ENCODE data around the gene RNF169. TPM values are rescaled to one million over a fixed set of nuclear protein-coding genes. Genes with fewer than 3 reads are reported as not detected.

The RNF169 gene
- total RNA-seq, 1 experiment from 2014 or later, result 19.7 TPM

GRCh38 chr11:74784726-74785125 is 36.1 kb downstream of the RNF169 start:
- BruUV-seq (replicated peaks), result no TSS peak
- no peak for TF ChIP-seq EZH2 (IDR thresholded peaks at IDR 0.05; ENCODE audit: borderline replicate concordance, low read depth, low read length, poor library complexity, severe bottlenecking)
- TF ChIP-seq, protein P1, sequence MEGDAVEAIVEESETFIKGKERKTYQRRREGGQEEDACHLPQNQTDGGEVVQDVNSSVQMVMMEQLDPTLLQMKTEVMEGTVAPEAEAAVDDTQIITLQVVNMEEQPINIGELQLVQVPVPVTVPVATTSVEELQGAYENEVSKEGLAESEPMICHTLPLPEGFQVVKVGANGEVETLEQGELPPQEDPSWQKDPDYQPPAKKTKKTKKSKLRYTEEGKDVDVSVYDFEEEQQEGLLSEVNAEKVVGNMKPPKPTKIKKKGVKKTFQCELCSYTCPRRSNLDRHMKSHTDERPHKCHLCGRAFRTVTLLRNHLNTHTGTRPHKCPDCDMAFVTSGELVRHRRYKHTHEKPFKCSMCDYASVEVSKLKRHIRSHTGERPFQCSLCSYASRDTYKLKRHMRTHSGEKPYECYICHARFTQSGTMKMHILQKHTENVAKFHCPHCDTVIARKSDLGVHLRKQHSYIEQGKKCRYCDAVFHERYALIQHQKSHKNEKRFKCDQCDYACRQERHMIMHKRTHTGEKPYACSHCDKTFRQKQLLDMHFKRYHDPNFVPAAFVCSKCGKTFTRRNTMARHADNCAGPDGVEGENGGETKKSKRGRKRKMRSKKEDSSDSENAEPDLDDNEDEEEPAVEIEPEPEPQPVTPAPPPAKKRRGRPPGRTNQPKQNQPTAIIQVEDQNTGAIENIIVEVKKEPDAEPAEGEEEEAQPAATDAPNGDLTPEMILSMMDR (conservative IDR thresholded peaks at IDR 0.05; ENCODE audit: low read depth, low read length), result no peak
- DNase-seq (ENCODE audit: low spot score), result no peak
- Histone ChIP-seq H3K4me1 (ENCODE audit: insufficient read depth, low read length, poor library complexity, severe bottlenecking) (no peaks in the 10 kb centered on the region), H3K27me3 (replicated peaks; ENCODE audit: insufficient read depth, low read depth, low read length, poor library complexity) (no peaks in the 10 kb centered on the region), H3K4me3 (ENCODE audit: low read depth, low read length, poor library complexity, severe bottlenecking) (no peak overlapping the region), H3K36me3 (ENCODE audit: insufficient read depth, low read length, poor library complexity, severe bottlenecking) (no peaks in the 10 kb centered on the region), H3K27ac (ENCODE audit: low read depth, low read length, poor library complexity, severe bottlenecking) (no peak overlapping the region), H3K9me3 (ENCODE audit: low read depth, low read length, poor library complexity, severe bottlenecking) (no peaks in the 10 kb centered on the region)
- CTCF ChIA-PET, result no interaction called here
- intact Hi-C loops (cut with micrococcal nuclease; ENCODE audit: unreplicated experiment), result no loop called here
- POLR2A ChIA-PET (ENCODE audit: low non-redundant PET), result no interaction called here

DNA sequence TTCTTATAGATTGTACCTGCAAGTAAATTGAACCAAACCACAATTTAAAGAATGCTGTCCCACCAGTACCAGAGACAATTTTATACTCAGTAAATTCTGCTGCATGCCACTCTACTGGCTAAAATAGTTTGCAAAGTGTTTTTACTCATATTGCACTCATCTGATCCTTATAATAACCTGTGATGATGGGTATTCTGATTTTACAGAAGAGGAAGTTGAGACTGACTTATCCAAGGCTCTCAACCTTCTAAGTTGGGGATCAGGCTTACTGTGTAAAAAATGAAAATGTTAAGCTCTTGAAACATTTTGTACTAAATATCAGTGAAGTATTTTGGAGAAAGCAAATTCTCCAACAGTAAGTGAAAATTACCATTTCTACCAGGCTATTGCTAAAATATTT is 37.9 kb downstream of the RNF169 start:
- H3K36me3 ChIP-seq (ENCODE audit: insufficient read depth, low read length, poor library complexity, severe bottlenecking), result peaks cover 5% of the 10 kb centered on the region
- H3K4me3 ChIP-seq (ENCODE audit: low read depth, low read length, poor library complexity, severe bottlenecking), result no peak overlapping the region
- no TSS peak for BruUV-seq (replicated peaks)
- CTCF ChIA-PET, result no interaction called here
- POLR2A ChIA-PET (ENCODE audit: low non-redundant PET), result no interaction called here
- H3K27me3 ChIP-seq (replicated peaks; ENCODE audit: insufficient read depth, low read depth, low read length, poor library complexity), result no peaks in the 10 kb centered on the region
- H3K4me1 ChIP-seq (ENCODE audit: insufficient read depth, low read length, poor library complexity, severe bottlenecking), result no peaks in the 10 kb centered on the region
- H3K9me3 ChIP-seq (ENCODE audit: low read depth, low read length, poor library complexity, severe bottlenecking), result no peaks in the 10 kb centered on the region
- no peak overlapping the region for H3K27ac ChIP-seq (ENCODE audit: low read depth, low read length, poor library complexity, severe bottlenecking)
- TF ChIP-seq EZH2 (IDR thresholded peaks at IDR 0.05; ENCODE audit: borderline replicate concordance, low read depth, low read length, poor library complexity, severe bottlenecking), result no peak
- TF ChIP-seq, protein P1 (conservative IDR thresholded peaks at IDR 0.05; ENCODE audit: low read depth, low read length), result no peak
- no peak for DNase-seq (ENCODE audit: low spot score)
- intact Hi-C loops (cut with micrococcal nuclease; ENCODE audit: unreplicated experiment), result no loop called here

GRCh38 chr11:74791333-74792100 is 42.9 kb downstream of the RNF169 start:
- Histone ChIP-seq H3K27me3 (replicated peaks; ENCODE audit: insufficient read depth, low read depth, low read length, poor library complexity) (no peaks in the 10 kb centered on the region), H3K36me3 (ENCODE audit: insufficient read depth, low read length, poor library complexity, severe bottlenecking) (peaks cover 5% of the 10 kb centered on the region), H3K4me1 (ENCODE audit: insufficient read depth, low read length, poor library complexity, severe bottlenecking) (no peaks in the 10 kb centered on the region), H3K27ac (ENCODE audit: low read depth, low read length, poor library complexity, severe bottlenecking) (no peak overlapping the region), H3K9me3 (ENCODE audit: low read depth, low read length, poor library complexity, severe bottlenecking) (no peaks in the 10 kb centered on the region), H3K4me3 (ENCODE audit: low read depth, low read length, poor library complexity, severe bottlenecking) (no peak overlapping the region)
- BruUV-seq (replicated peaks), result no TSS peak
- TF ChIP-seq, protein P1 (conservative IDR thresholded peaks at IDR 0.05; ENCODE audit: low read depth, low read length), result no peak
- no peak for TF ChIP-seq EZH2 (IDR thresholded peaks at IDR 0.05; ENCODE audit: borderline replicate concordance, low read depth, low read length, poor library complexity, severe bottlenecking)
- CTCF ChIA-PET, result no interaction called here
- DNase-seq (ENCODE audit: low spot score), result no peak
- POLR2A ChIA-PET (ENCODE audit: low non-redundant PET), result no interaction called here
- intact Hi-C loops (cut with micrococcal nuclease; ENCODE audit: unreplicated experiment), result no loop called here
